Measurements from ENCODE around the gene FRMPD4. TPM values are rescaled to one million over a fixed set of nuclear protein-coding genes. Genes with fewer than 3 reads are reported as not detected.

The FRMPD4 gene
- total and polyA plus RNA-seq, 2 of the 13 experiments (the other 11 are each of a cell fraction or from before 2014, with no cell fraction given) = not detected

DNA sequence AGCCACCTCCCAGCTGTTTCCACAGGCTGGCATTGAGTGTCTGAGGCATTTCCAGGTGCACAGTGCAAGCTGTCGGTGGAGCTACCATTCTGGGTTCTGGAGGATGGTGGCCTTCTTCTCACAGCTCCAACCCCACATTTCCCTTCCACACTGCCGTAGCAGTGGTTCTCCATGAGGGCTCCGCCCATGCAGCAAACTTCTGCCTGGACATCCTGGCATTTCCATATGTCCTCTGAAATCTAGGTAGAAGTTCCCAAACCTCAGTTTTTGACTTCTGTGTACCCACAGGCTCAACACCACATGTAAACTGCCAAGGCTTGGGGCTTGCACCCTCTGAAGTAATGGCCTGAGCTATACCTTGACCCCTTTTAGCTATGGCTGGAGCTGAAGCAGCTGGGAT, 10.3 kb upstream of the FRMPD4 start (continued):
- TF ChIP-seq, protein P1, sequence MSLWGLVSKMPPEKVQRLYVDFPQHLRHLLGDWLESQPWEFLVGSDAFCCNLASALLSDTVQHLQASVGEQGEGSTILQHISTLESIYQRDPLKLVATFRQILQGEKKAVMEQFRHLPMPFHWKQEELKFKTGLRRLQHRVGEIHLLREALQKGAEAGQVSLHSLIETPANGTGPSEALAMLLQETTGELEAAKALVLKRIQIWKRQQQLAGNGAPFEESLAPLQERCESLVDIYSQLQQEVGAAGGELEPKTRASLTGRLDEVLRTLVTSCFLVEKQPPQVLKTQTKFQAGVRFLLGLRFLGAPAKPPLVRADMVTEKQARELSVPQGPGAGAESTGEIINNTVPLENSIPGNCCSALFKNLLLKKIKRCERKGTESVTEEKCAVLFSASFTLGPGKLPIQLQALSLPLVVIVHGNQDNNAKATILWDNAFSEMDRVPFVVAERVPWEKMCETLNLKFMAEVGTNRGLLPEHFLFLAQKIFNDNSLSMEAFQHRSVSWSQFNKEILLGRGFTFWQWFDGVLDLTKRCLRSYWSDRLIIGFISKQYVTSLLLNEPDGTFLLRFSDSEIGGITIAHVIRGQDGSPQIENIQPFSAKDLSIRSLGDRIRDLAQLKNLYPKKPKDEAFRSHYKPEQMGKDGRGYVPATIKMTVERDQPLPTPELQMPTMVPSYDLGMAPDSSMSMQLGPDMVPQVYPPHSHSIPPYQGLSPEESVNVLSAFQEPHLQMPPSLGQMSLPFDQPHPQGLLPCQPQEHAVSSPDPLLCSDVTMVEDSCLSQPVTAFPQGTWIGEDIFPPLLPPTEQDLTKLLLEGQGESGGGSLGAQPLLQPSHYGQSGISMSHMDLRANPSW (CRISPR knock-in tag; IDR thresholded peaks at IDR 0.05; ENCODE audit: borderline replicate concordance) = no peak

GRCh38 chrX:12137951-12138360, 317 bp upstream of the FRMPD4 start:
- intact Hi-C loops (cut with micrococcal nuclease; ENCODE audit: unreplicated experiment) (no loop called here), in situ Hi-C loops (cut with HindIII; ENCODE audit: extremely low pct_ligation_motif_present, low pct_unique_long_range_greater_than_20kb) (no loop called here)
- POLR2A ChIA-PET = no interaction called here
- Histone ChIP-seq H3K36me3 (replicated peaks in 1 of 2; ENCODE audit: control insufficient read depth in 1 of 2, insufficient read depth in 2 of 2, low read length in 2 of 2) (no peaks in the 10 kb centered on the region), H3K4me1 (ENCODE audit: insufficient read depth, low read length) (no peaks in the 10 kb centered on the region), H4K20me1 (ENCODE audit: insufficient read depth, low read length) (no peaks in the 10 kb centered on the region), H3K27ac (ENCODE audit: extremely low read length, insufficient read depth, low read length) (no peak overlapping the region), H3K9ac (ENCODE audit: insufficient read depth, low read depth, low read length) (no peak overlapping the region), H3K4me3 (replicated peaks in 1 of 3; ENCODE audit: insufficient read depth in 1 of 3, low read depth in 2 of 3, low read length in 3 of 3) (no peak overlapping the region), H3K79me2 (ENCODE audit: insufficient read depth, low read length) (no peaks in the 10 kb centered on the region), H3K4me2 (ENCODE audit: low read depth, low read length) (no peak overlapping the region), H2AFZ (ENCODE audit: low read length) (no peak overlapping the region), H3K27me3 (ENCODE audit: control insufficient read depth in 1 of 2, insufficient read depth in 2 of 2, low read length in 2 of 2) (peaks cover 0 to 1% of the 10 kb centered on the region in 2 experiments; a peak in 1 of 5 replicates), H3K9me3 (ENCODE audit: low read length) (no peaks in the 10 kb centered on the region)
- ATAC-seq (no peak), FAIRE-seq (no peak), DNase-seq (ENCODE audit: low spot score) (no peak)
- BruUV-seq (replicated peaks) = no TSS peak
- CTCF ChIA-PET (ENCODE audit: low intra/inter-chr PET ratio, low total read pairs) = no interaction called here
- WGBS (ENCODE audit: low lambda C conversion rate) = 19% methylated on average over 9 of the region's 24 CpGs
- TF ChIP-seq TCF7L2 (IDR thresholded peaks at IDR 0.05; ENCODE audit: low read depth, low read length) (no peak), ZNF367 (CRISPR knock-in tag; IDR thresholded peaks at IDR 0.05; ENCODE audit: borderline replicate concordance) (no peak), KLF15 (CRISPR knock-in tag; IDR thresholded peaks at IDR 0.05; ENCODE audit: borderline replicate concordance) (no peak), ZBTB4 (CRISPR knock-in tag; IDR thresholded peaks at IDR 0.05; ENCODE audit: borderline replicate concordance) (no peak), ZNF282 (IDR thresholded peaks at IDR 0.05; ENCODE audit: partially characterized antibody) (no peak), ZNF451 (CRISPR knock-in tag; IDR thresholded peaks at IDR 0.05) (no peak), ZNF614 (CRISPR knock-in tag; IDR thresholded peaks at IDR 0.05; ENCODE audit: borderline replicate concordance) (no peak), MBD4 (IDR thresholded peaks at IDR 0.05; ENCODE audit: borderline replicate concordance, low read length) (no peak), ESRRA (CRISPR knock-in tag; IDR thresholded peaks at IDR 0.05; ENCODE audit: low read depth) (no peak), MIXL1 (CRISPR knock-in tag; IDR thresholded peaks at IDR 0.05) (no peak), CENPT (CRISPR knock-in tag; IDR thresholded peaks at IDR 0.05; ENCODE audit: low read depth) (no peak), ZNF839 (CRISPR knock-in tag; IDR thresholded peaks at IDR 0.05; ENCODE audit: borderline replicate concordance) (no peak), ZMAT5 (CRISPR knock-in tag; IDR thresholded peaks at IDR 0.05; ENCODE audit: borderline replicate concordance, low read depth) (no peak), SP1 (IDR thresholded peaks at IDR 0.05) (no peak), SP1 (CRISPR knock-in tag; IDR thresholded peaks at IDR 0.05) (no peak), MXI1 (IDR thresholded peaks at IDR 0.05; ENCODE audit: borderline replicate concordance, low read depth, low read length) (no peak), FOSL2 (CRISPR knock-in tag; IDR thresholded peaks at IDR 0.05) (no peak), ATF7-NPFF (CRISPR knock-in tag; IDR thresholded peaks at IDR 0.05; ENCODE audit: low read depth) (no peak), SNAI1 (CRISPR knock-in tag; IDR thresholded peaks at IDR 0.05; ENCODE audit: borderline replicate concordance) (no peak)

All from HepG2 (cell line).